Measurements from ENCODE around the gene PLA2G4C.
"Not testable (repeated sequence)": the region's sequence is repeated elsewhere in the genome, so short reads cannot be mapped to it uniquely, and the experiment has no call there.

The PLA2G4C gene

GRCh38 chr19:48085076-48085475 lies 25.5 kb downstream of the PLA2G4C start:
- no peak for TF ChIP-seq CTCF (conservative IDR thresholded peaks at IDR 0.05; ENCODE audit: control insufficient read depth, insufficient read depth, low read depth, low read length)
- no peak overlapping the region for H3K4me3 ChIP-seq (ENCODE audit: control insufficient read depth, low read depth, low read length)
- DNase-seq (ENCODE audit: low read depth): no peak

- DNase-seq (ENCODE audit: low read depth): peak; percentile 7
- H3K4me3 ChIP-seq (ENCODE audit: control insufficient read depth, low read depth, low read length): no peak overlapping the region
- TF ChIP-seq CTCF (conservative IDR thresholded peaks at IDR 0.05; ENCODE audit: control insufficient read depth, insufficient read depth, low read depth, low read length): no peak
These were observed 29.5 kb downstream of the PLA2G4C start for GRCh38 chr19:48081106-48081505.

GRCh38 chr19:48070177-48070769 lies 40.3 kb downstream of the PLA2G4C start:
- H3K4me3 ChIP-seq (ENCODE audit: control insufficient read depth, low read depth, low read length); DNase-seq (ENCODE audit: low read depth): not testable (repeated sequence)

- no peak for DNase-seq (ENCODE audit: low read depth)
- no peak overlapping the region for H3K4me3 ChIP-seq (ENCODE audit: control insufficient read depth, low read depth, low read length)
- no peak for TF ChIP-seq CTCF (conservative IDR thresholded peaks at IDR 0.05; ENCODE audit: control insufficient read depth, insufficient read depth, low read depth, low read length)
These were observed 41.2 kb downstream of the PLA2G4C start for GRCh38 chr19:48069435-48069834.

- DNase-seq (ENCODE audit: low read depth): no peak
- H3K4me3 ChIP-seq (ENCODE audit: control insufficient read depth, low read depth, low read length): no peak overlapping the region
- TF ChIP-seq CTCF (conservative IDR thresholded peaks at IDR 0.05; ENCODE audit: control insufficient read depth, insufficient read depth, low read depth, low read length): no peak
These were observed 46.1 kb downstream of the PLA2G4C start for GRCh38 chr19:48064509-48064908.

GRCh38 chr19:48061401-48062344 lies 48.9 kb downstream of the PLA2G4C start:
- DNase-seq (ENCODE audit: low read depth): no peak
- no peak for TF ChIP-seq CTCF (conservative IDR thresholded peaks at IDR 0.05; ENCODE audit: control insufficient read depth, insufficient read depth, low read depth, low read length)
- no peak overlapping the region for H3K4me3 ChIP-seq (ENCODE audit: control insufficient read depth, low read depth, low read length)

GRCh38 chr19:48060381-48060780 lies 50.2 kb downstream of the PLA2G4C start:
- DNase-seq (ENCODE audit: low read depth): no peak
- TF ChIP-seq CTCF (conservative IDR thresholded peaks at IDR 0.05; ENCODE audit: control insufficient read depth, insufficient read depth, low read depth, low read length): no peak
- no peak overlapping the region for H3K4me3 ChIP-seq (ENCODE audit: control insufficient read depth, low read depth, low read length)

All from fibroblast of mammary gland (primary cell).